ENCODE measurements around the gene PLN. TPM values are rescaled to one million over a fixed set of nuclear protein-coding genes. Genes with fewer than 3 reads are reported as not detected.

The PLN gene
- total RNA-seq (10 to 100 TPM in 1 of 2 donors, 1 to 10 TPM in 1; 6.4 to 13.3 TPM), polyA plus RNA-seq (ENCODE audit: insufficient read length in 6 of 6) (1 to 10 TPM; 2.3 to 7.2 (median 3.0) TPM)
- long read RNA-seq, donor 1, transcript PLN-201 (2 exons, 2,001 nt) = major isoform, 8 of 8 reads
- long read RNA-seq, donor 1, partial matches to known transcripts = 0 of 8 reads
- long read RNA-seq, donor 1, other reads (novel, unspliced or antisense) = 0 of 8 reads
- long read RNA-seq, donor 2, partial matches to known transcripts = 0 of 3 reads
- long read RNA-seq, donor 2, other reads (novel, unspliced or antisense) = 0 of 3 reads
- long read RNA-seq, donor 3, partial matches to known transcripts = 0 of 4 reads
- long read RNA-seq, donor 3, other reads (novel, unspliced or antisense) = 0 of 4 reads
- long read RNA-seq, donor 4, transcript PLN-201 (2 exons, 2,001 nt) = major isoform, 7 of 7 reads
- long read RNA-seq, donor 4, partial matches to known transcripts = 0 of 7 reads
- long read RNA-seq, donor 4, other reads (novel, unspliced or antisense) = 0 of 7 reads
- long read RNA-seq, donor 5, partial matches to known transcripts = 0 of 3 reads
- long read RNA-seq, donor 5, other reads (novel, unspliced or antisense) = 0 of 3 reads
- long read RNA-seq, donor 6, partial matches to known transcripts = 0 of 2 reads
- long read RNA-seq, donor 6, other reads (novel, unspliced or antisense) = 0 of 2 reads
- long read RNA-seq, donor 7, partial matches to known transcripts = 0 of 1 reads
- long read RNA-seq, donor 7, other reads (novel, unspliced or antisense) = 0 of 1 reads
- long read RNA-seq, donor 8, partial matches to known transcripts = 0 of 1 reads
- long read RNA-seq, donor 8, other reads (novel, unspliced or antisense) = 0 of 1 reads
- long read RNA-seq, donor 9 = 0 reads
- long read RNA-seq, donor 10, partial matches to known transcripts = 0 of 4 reads
- long read RNA-seq, donor 10, other reads (novel, unspliced or antisense) = 1 of 4 reads
- long read RNA-seq, donor 11 = 0 reads
- long read RNA-seq, donor 12, partial matches to known transcripts = 0 of 1 reads
- long read RNA-seq, donor 12, other reads (novel, unspliced or antisense) = 0 of 1 reads

DNA sequence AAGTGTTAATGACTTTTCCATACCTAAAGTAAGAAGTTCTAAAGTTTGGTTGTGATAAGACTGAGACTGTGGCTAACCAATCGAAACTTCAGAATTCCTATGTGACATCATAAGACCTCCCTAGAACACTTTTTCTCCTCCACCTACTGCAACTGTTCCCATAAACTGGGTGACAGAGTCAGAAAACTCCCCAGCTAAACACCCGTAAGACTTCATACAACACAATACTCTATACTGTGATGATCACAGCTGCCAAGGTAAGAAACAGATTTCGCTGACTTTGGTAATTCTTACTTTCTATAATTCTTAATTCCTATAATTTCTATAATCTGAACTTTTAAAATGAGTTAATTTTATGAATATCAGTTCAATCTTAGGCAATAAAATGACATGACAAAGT, at the start of gene PLN:
Gene PLN, plus strand, starts transcription at position 161 of the 400 bp plus-strand sequence. CDS start 10,626 bp downstream, outside the sequence.
- H3K27ac ChIP-seq = no peak within 1 kb of the TSS
- no peak for DNase-seq
- H3K4me3 ChIP-seq = no peak within 1 kb of the TSS
- H3K9me3 ChIP-seq = no peaks in the 10 kb centered on the region
- H3K36me3 ChIP-seq = no peaks in the 10 kb centered on the region
- peaks cover 0 to 3% of the 10 kb centered on the region in 2 donors for H3K4me1 ChIP-seq
- no peak for ATAC-seq
- TF ChIP-seq, protein P1, sequence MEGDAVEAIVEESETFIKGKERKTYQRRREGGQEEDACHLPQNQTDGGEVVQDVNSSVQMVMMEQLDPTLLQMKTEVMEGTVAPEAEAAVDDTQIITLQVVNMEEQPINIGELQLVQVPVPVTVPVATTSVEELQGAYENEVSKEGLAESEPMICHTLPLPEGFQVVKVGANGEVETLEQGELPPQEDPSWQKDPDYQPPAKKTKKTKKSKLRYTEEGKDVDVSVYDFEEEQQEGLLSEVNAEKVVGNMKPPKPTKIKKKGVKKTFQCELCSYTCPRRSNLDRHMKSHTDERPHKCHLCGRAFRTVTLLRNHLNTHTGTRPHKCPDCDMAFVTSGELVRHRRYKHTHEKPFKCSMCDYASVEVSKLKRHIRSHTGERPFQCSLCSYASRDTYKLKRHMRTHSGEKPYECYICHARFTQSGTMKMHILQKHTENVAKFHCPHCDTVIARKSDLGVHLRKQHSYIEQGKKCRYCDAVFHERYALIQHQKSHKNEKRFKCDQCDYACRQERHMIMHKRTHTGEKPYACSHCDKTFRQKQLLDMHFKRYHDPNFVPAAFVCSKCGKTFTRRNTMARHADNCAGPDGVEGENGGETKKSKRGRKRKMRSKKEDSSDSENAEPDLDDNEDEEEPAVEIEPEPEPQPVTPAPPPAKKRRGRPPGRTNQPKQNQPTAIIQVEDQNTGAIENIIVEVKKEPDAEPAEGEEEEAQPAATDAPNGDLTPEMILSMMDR (IDR thresholded peaks at IDR 0.05) = no peak
- no peaks in the 10 kb centered on the region for H3K27me3 ChIP-seq
- intact Hi-C loops (cut with DNase I) = no loop called here

DNA sequence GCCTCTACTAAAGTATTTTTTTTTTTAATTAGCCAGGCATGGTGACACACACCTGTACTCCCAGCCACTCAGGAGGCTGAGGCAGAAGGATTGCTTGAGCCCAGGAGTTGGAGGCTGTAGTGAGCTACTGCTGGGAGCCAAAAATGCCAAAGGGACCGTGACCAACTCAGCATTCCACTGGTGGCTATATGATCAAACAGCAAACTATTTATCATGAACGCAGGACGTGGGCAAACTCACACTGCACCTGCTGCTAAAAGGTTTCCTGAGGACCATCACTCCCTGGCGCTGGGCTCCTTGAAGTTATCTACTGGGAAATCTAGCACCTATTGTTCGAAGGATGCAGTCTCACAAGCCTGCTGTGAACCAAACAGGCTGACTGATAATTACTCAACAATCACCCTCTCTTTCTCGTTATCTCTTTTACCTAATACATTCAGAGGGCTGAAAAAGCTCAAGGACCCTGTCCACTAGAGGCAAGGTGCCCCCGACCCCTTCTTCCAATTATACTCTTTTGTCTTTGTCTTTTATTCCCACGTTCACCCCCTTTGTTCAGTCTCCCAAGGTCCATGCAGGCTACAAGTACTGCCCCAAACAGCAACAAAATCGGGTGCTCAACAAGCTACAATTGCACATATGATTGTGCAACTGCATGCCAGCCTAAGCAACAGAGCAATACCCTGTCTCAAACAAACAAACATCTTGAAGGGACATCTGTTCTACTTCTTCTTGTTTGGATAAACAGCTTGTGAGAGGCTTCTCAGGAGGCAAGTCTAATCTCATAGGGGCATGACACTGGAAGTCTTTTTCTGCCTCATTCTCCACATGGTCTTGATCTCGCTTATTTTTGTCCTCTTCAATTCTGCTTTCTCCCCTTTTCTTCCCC, 47.7 kb upstream of the PLN start:
- ATAC-seq (no peak), DNase-seq (no peak)
- intact Hi-C loops (cut with DNase I) = no loop called here
- H3K4me1 ChIP-seq = no peaks in the 10 kb centered on the region
- TF ChIP-seq, protein P1 (IDR thresholded peaks at IDR 0.05) = no peak
- H3K36me3 ChIP-seq = peaks cover 0 to 4% of the 10 kb centered on the region in 2 donors
- no peaks in the 10 kb centered on the region for H3K27me3 ChIP-seq
- no peak overlapping the region for H3K4me3 ChIP-seq
- H3K27ac ChIP-seq = no peak overlapping the region
- H3K9me3 ChIP-seq = peaks cover 0 to 4% of the 10 kb centered on the region in 2 donors

DNA sequence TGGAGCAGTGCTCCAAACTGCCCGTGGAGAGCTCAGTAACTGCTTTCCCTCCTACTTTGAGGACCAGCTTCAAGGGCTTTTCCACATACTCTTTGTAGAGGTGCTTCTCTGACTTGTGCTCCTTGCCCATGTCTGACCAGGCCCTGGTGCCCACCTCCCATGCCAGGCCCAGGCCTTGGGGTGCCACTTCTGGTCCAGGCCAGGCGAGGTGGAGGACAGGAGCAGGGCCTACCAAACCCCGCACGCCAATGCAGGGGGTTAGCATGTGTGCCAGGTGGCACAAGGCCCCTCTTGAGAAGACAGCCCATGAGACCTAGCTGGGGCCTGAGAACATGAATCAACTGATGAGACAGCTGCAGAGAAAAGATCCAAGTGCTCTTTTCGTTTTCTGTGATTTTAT, 47.0 kb upstream of the PLN start:
- ATAC-seq = peak; percentile 41
- peak in 1 of 4 donors; percentile 56 for DNase-seq
- no peak overlapping the region for H3K4me3 ChIP-seq
- H3K27ac ChIP-seq = no peak overlapping the region
- H3K36me3 ChIP-seq = no peaks in the 10 kb centered on the region
- intact Hi-C loops (cut with DNase I) = no loop called here
- no peaks in the 10 kb centered on the region for H3K27me3 ChIP-seq
- TF ChIP-seq, protein P1 (IDR thresholded peaks at IDR 0.05) = no peak
- H3K9me3 ChIP-seq = peaks cover 0 to 4% of the 10 kb centered on the region in 2 donors
- no peaks in the 10 kb centered on the region for H3K4me1 ChIP-seq

DNA sequence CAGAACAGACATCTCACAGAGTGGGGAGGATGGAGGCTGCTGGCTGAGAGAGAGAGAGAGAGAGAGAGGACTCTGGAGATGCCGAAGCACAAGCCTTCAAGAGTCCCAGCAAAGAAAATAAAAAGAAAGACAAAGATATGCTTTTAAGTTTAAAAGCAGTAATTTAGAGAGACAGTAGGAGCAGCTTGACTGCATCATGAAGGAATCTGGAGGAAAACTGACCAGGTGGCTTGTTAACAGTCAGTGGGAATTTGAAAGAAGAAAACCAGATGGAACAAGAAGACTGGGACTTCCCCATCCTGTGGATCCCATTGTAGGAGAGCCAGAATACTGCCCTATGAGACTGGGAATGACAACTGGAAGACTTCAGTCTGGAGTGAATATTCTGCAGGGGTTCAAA, 46.3 kb upstream of the PLN start:
- no peak for ATAC-seq
- no peak overlapping the region for H3K27ac ChIP-seq
- no peaks in the 10 kb centered on the region for H3K27me3 ChIP-seq
- H3K9me3 ChIP-seq = peaks cover 0 to 4% of the 10 kb centered on the region in 2 donors
- H3K4me1 ChIP-seq = no peaks in the 10 kb centered on the region
- H3K4me3 ChIP-seq = no peak overlapping the region
- intact Hi-C loops (cut with DNase I) = no loop called here
- DNase-seq = no peak
- TF ChIP-seq, protein P1 (IDR thresholded peaks at IDR 0.05) = no peak
- no peaks in the 10 kb centered on the region for H3K36me3 ChIP-seq

All from left lung (tissue), 14 donors.